SK-N-SH treated with all-trans-retinoic acid at 6 μM for 48 hours (cell line): ENCODE measurements around the gene EPB42.

Source experiments
- ATAC-seq: fragments of 200-7000 bp; cut with Tn5 transposase; 3 replicates; pipeline ENCODE4 v1.9.1; 2020; ENCODE audit warnings: mild to moderate bottlenecking, moderate library complexity
- ARNTL ChIP-seq: fragments of 450-650 bp; formaldehyde crosslinking; IDR thresholded peaks from 2 replicates; pipeline ENCODE4 v1.5.0; 2020; ENCODE audit warnings: low read depth, mild to moderate bottlenecking, moderate library complexity, borderline replicate concordance
- CSDC2 ChIP-seq: fragments of 250-450 bp; sonication (Bioruptor Pico); IDR thresholded peaks from 2 replicates; pipeline ENCODE4 v1.5.0; 2020; ENCODE audit warnings: mild to moderate bottlenecking, moderate library complexity
- CSRNP3 ChIP-seq: fragments of 250-450 bp; sonication (Bioruptor Pico); IDR thresholded peaks from 2 replicates; pipeline ENCODE4 v1.5.1; 2021; ENCODE audit warnings: mild to moderate bottlenecking, moderate library complexity
- GLIS3 ChIP-seq: fragments of 250-450 bp; sonication (Bioruptor Pico); IDR thresholded peaks from 2 replicates; pipeline ENCODE4 v1.5.0; 2020; ENCODE audit warnings: mild to moderate bottlenecking, moderate library complexity
- ISL1 ChIP-seq: fragments of 250-450 bp; sonication (Bioruptor Pico); IDR thresholded peaks from 2 replicates; pipeline ENCODE4 v2.1.2; 2022; ENCODE audit warnings: mild to moderate bottlenecking, moderate library complexity
- POU6F1 ChIP-seq: fragments of 250-450 bp; sonication (Bioruptor Pico); IDR thresholded peaks from 2 replicates; pipeline ENCODE4 v1.8.0; 2021; ENCODE audit warnings: low read depth, mild to moderate bottlenecking, moderate library complexity, borderline replicate concordance
- SNAI2 ChIP-seq: fragments of 250-450 bp; sonication (Bioruptor Pico); IDR thresholded peaks from 2 replicates; pipeline ENCODE4 v1.5.0; 2020; ENCODE audit warnings: mild to moderate bottlenecking, moderate library complexity
- TCF4 ChIP-seq: fragments of 250-450 bp; sonication (Bioruptor Pico); IDR thresholded peaks from 2 replicates; pipeline ENCODE4 v1.8.0; 2021; ENCODE audit warnings: mild to moderate bottlenecking, moderate library complexity, borderline replicate concordance
- TOX ChIP-seq: fragments of 250-450 bp; sonication (Bioruptor Pico); IDR thresholded peaks from 2 replicates; pipeline ENCODE4 v1.8.0; 2021; ENCODE audit warnings: mild to moderate bottlenecking, moderate library complexity, borderline replicate concordance
- TSHZ2 ChIP-seq: fragments of 250-450 bp; sonication (Bioruptor Pico); IDR thresholded peaks from 2 replicates; pipeline ENCODE4 v1.5.0; 2020; ENCODE audit warnings: mild to moderate bottlenecking, moderate library complexity
- ZC3H10 ChIP-seq: fragments of 250-450 bp; sonication (Bioruptor Pico); IDR thresholded peaks from 2 replicates; pipeline ENCODE4 v1.5.1; 2021; ENCODE audit warnings: mild to moderate bottlenecking, moderate library complexity
- ZFP3 ChIP-seq: fragments of 250-450 bp; sonication (Bioruptor Pico); IDR thresholded peaks from 2 replicates; pipeline ENCODE4 v1.5.0; 2020; ENCODE audit warnings: mild to moderate bottlenecking, moderate library complexity
- ZNF565 ChIP-seq: fragments of 450-650 bp; formaldehyde crosslinking; conservative IDR thresholded peaks from 2 replicates; pipeline ENCODE4 v1.5.0; 2020; ENCODE audit warnings: low read depth, mild to moderate bottlenecking, moderate library complexity
- ZNF70 ChIP-seq: fragments of 450-650 bp; formaldehyde crosslinking; IDR thresholded peaks from 2 replicates; pipeline ENCODE4 v1.5.0; 2020; ENCODE audit warnings: mild to moderate bottlenecking, moderate library complexity

EPB42 gene

GRCh38 chr15:43213466-43213865 is 7.4 kb downstream of the EPB42 start:
- no peak for ATAC-seq
- no peak for TF ChIP-seq TOX (CRISPR knock-in tag)
- TF ChIP-seq POU6F1: no peak
- TF ChIP-seq CSRNP3 (CRISPR knock-in tag): no peak

GRCh38 chr15:43212951-43213350 is 7.9 kb downstream of the EPB42 start:
- TF ChIP-seq CSRNP3 (CRISPR knock-in tag): no peak
- no peak for TF ChIP-seq POU6F1
- TF ChIP-seq ZNF70 (CRISPR knock-in tag): no peak
- TF ChIP-seq TSHZ2 (CRISPR knock-in tag): no peak
- no peak for TF ChIP-seq CSDC2 (CRISPR knock-in tag)
- no peak for TF ChIP-seq ZNF565
- TF ChIP-seq, all 23 proteins: peak for 0
- ATAC-seq: no peak

GRCh38 chr15:43212299-43212698 is 8.5 kb downstream of the EPB42 start:
- ATAC-seq: no peak
- no peak for TF ChIP-seq GLIS3 (CRISPR knock-in tag)
- no peak for TF ChIP-seq ARNTL (CRISPR knock-in tag)
- TF ChIP-seq ZC3H10 (CRISPR knock-in tag): no peak
- no peak for TF ChIP-seq ZNF565
- TF ChIP-seq ISL1 (CRISPR knock-in tag): no peak
- no peak; the same call in 1 of the 2 replicates for TF ChIP-seq TCF4 (CRISPR knock-in tag)
- TF ChIP-seq ZNF70 (CRISPR knock-in tag): no peak

GRCh38 chr15:43211224-43211735 is 9.5 kb downstream of the EPB42 start:
- ATAC-seq: no peak
- no peak for TF ChIP-seq SNAI2
- TF ChIP-seq, all 23 proteins: peak for 0

GRCh38 chr15:43210807-43211206 is 10.0 kb downstream of the EPB42 start:
- TF ChIP-seq CSRNP3 (CRISPR knock-in tag) (no peak), ZNF70 (CRISPR knock-in tag) (no peak), ZFP3 (CRISPR knock-in tag) (no peak), ISL1 (CRISPR knock-in tag) (no peak)
- no peak for ATAC-seq
